ENCODE data around the gene MUC2.

Gene MUC2

DNA sequence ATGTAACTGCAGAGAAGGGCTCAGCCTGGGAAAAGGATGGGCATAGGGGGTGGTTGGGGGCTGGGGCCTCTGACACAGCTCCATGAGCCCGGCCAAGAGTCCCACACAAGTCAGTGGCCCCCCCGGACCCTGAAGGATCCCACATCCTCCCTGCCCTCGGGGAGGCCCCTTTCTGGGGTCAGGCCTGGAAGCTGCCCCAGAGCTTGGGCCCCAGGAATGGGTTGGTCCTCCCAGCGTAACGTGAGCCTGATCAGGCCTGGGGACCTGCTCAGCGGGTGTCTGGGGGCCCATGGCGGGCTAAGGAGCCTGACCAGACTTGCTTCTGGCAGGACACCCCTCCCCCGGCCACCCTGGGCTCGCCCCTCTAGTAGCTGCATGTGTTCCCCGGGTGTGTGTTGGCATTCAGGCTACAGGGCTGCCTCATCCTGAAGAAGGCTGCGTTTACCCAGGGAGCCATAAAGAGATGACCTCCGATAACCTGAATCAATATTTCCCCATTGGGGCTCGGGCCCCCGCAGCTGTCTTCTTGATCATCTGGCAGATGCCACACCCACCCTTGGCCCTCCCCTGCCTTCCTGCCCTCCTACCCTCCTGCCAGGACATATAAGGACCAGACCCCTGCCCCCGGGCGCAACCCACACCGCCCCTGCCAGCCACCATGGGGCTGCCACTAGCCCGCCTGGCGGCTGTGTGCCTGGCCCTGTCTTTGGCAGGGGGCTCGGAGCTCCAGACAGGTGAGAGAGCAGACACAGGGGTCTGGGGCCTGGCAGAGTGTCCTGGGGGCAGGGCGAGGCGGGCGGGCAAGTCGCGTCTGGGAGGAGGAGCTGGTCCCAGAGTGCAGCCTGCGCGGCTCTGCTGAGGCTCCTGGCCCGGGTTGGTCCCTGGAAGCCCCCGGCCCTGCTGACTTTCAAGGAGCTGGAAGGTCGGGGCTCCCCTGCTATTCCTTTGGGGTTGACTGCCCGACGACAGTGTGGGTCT is at the start of gene MUC2:
MUC2 (plus strand) TSS at position 631 of the 978 bp plus-strand sequence.
- no peak for DNase-seq

DNA sequence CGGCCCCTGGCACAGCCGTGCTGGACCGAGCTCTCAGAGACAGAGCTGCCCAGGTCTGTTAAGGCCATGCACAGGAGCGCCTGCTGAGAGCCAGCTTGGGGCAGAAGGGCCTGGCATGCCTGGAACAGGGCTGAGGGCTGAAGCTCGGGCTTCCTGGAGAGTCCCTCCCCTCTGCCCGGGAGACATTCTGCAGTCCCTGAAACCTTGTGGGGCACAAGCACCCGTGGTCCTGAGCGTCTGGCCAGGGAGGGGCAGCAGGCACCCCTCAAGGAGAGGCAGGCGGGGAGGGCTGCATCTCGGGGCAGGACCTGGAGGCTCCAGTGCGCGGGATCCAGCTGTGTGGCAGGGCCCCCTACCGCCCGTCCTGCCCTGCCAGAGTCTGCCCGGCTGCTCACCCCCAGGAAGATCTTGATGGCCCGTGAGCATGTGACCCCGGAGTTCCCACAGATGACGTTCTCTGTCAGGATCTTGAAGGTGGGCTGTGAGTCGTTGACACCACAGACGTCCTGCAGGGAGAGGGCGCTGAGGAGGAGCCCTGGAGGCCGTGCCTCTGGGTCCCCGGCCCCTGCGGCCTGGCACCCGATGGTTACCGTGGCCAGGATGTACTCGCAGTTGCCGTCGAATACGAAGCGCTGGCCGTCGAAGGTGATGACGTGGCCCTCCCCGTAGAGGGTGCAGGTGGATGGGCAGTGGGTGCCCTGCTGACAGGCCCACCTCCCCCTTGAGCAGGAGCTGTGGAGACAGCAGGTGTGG is 49.1 kb upstream of the MUC2 start:
- DNase-seq = no peak

DNA sequence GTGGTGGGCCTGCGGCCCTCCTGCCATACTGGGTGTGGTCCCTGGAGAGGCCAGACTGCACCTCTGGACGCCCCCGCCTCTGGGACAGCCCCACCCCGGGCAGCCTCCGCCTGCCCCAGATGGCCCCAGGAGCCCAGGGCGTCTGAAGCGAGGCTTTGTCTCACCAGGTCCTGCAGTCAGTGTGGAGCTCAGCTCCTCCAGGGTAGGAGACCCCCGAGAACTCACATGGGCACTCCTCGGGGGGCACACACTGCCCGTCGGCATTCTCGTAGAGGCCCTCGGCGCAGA is 48.6 kb upstream of the MUC2 start:
- DNase-seq = no peak

DNA sequence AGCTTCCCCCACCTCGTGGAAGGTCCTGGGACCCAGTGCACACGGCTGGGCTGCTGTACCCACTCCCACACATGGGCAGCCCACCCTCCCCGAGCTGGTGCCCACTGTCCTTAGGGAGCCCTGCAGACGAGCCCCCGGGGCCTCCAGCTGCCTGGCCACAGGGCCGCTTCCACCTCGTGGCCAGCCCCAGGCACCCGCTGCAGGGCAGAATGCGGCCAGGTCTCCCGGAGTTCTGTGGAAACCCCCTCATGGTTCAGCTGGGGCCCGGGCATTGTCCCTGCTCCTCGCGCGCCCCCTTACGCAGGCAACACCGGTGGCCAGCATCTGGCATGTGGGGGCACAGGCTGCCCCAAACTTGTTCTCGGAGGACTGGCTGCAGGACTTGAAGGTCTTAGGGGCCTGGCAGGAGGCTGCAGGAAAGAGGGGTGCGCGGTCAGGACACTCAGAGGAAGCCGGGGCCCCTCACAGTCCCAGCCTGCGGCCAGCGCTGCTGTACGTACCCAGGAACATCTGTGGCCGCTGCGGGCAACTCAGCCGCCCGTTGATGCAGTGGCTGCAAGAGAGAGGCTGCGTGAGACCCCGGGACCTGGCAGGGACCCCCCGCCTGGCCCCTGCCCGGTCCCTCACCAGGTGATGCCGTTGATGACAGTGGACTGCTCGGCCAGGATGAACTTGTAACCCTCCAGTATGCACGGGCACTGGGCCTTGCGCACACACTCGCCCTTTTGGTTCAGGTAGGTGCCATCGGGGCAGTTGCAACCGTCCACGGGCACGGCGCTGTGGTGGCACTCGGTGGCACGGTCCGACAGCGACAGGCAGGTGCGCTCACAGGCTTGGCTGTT is 47.8 kb upstream of the MUC2 start:
- DNase-seq = no peak

DNA sequence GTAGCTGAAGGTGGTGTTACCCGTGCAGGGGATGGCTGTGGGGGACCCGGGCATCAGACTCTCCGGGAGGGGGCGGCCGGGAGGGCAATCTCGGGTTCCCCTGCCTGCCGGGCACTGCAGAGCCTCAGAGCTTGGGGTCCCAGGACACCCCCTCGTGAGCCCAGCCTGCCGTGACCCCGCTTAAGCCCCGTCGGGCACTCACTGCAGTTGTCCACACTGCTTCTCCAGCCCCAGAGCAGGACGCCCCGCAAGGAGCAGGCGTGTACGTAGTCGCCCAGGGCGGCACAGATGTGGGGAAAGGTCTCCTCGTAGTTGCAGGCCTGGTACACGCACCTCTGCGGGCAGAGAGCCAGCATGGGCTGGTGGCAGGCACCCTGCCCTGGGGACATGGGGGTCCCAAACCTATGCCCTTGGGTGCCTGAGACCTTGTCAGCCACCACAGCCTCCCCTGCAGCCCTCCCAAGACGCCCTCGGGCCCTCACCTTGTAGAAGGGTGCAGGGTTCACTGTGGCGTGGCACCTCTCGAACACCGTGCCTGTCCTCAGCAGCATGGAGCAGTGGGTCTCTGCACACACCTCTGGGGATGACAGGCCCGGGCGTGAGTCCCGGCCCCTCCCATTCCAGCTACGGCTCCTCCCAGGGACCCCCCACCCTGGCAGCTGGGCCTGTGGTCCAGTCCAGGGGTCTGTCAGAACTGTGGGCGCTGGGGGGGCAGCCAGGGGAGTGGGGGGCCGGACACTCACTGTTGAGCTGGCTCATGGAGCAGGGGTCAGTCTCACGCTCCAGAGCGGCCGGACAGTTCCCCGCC is 47.0 kb upstream of the MUC2 start:
- DNase-seq = no peak

DNA sequence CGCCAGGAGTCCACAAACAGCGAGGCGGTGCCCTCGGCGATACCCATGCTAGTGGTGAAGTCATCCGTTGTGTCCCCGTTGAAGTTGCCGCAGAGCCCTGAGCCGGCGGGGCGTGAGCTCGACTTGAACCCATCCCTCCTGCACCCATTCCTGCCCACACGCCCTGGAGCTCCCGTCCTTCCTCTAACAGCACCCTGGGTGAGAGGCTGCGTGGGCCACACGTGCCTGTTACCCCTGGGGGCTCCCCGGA is 46.5 kb upstream of the MUC2 start:
- no peak for DNase-seq

DNA sequence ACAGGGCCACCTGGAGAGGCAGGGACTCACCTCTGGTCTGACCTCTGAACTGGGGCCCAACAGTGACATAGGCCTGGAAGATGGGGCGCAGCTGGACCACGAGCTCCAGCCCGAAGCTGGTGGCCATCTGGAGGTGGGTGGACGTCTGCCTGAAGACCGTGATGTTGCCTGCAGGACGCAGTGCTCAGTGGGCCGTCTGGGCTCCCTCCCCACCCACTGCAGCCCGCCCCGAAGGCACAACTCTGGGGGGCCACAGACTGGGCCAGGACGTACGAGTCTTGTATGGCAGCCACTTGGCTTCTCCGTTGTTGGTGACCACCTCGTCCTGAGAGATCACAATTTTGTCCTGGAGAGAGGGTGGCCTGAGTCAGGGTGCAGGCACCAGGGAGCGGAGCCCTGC is 46.1 kb upstream of the MUC2 start:
- DNase-seq = no peak

DNA sequence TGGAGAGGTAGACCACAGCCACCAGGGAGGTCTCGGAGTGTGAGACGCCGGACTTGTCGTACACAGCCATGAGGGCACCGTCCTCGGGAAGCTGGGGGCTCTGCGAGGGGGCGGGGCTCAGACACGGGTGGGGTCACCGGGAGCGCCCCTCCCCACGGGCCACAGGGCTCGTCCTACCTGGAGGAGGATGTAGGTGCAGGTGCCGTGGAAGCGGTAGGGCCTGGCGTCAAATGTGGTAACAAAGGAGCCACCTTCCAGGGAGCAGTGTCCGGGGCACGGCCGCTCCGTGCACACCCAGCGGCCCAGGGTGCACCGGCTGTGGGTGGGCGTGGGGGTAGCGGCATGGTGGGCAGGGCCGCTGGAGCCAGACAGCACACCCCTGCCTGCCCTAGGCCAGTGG is 45.6 kb upstream of the MUC2 start:
- no peak for DNase-seq

DNA sequence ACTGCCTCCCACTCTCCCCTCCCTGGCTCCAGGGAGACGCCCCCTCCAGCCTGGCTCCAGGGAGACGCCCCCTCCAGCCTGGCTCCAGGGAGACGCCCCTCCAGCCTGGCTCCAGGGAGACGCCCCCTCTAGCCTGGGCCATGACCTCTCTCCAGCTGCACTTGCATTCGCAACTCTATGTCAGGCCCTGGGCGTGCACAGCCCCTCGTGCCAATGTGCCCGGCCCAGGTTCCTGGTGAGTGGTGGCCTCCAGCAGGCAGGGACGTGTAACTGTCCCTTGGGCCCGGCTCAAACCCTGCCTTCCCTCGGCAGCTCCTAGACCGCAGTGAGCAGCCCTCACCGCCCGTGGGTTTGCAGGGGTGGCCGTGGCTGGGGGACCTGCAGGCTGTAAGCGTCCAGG is 45.0 kb upstream of the MUC2 start:
- DNase-seq = no peak

DNA sequence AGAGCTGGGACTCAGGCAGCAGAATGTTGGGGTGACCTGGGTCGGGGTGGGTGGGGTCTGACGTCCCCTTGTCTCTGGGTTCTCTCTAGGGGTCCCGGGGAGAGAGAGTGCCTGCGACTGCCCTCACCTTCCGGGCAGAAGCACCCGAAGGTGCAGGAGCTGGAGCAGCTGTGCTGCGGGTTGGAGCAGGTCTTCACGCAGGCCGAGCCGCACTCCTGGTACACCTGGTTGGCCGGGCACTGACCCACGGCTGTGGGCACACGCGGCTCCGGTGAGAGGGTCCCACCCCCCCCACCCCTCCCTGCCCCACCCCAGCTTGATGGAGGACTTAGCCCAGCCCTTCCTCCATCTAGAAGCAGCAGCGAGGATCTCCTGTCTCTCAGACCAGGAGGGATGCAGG is 44.6 kb upstream of the MUC2 start:
- DNase-seq = no peak

DNA sequence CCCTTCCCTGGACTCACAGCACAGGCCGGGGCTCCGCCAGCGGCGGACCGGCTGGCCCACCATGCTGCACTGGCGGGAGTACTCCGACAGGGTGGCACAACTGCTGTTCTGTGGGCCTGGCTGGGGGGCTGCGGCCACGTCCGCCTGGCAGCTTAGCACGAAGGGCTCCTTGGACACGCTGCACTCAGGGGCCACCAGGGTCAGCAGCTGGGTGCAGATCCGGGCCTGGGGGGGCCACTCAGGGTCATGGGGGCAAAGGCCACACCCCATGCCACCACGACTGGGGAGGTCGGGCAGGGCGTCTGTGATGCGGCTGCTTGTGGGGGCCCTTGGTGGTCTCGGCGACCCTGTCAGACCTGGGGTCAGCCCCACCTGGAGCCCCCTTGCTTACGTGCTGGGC is 44.1 kb upstream of the MUC2 start:
- no peak for DNase-seq

DNA sequence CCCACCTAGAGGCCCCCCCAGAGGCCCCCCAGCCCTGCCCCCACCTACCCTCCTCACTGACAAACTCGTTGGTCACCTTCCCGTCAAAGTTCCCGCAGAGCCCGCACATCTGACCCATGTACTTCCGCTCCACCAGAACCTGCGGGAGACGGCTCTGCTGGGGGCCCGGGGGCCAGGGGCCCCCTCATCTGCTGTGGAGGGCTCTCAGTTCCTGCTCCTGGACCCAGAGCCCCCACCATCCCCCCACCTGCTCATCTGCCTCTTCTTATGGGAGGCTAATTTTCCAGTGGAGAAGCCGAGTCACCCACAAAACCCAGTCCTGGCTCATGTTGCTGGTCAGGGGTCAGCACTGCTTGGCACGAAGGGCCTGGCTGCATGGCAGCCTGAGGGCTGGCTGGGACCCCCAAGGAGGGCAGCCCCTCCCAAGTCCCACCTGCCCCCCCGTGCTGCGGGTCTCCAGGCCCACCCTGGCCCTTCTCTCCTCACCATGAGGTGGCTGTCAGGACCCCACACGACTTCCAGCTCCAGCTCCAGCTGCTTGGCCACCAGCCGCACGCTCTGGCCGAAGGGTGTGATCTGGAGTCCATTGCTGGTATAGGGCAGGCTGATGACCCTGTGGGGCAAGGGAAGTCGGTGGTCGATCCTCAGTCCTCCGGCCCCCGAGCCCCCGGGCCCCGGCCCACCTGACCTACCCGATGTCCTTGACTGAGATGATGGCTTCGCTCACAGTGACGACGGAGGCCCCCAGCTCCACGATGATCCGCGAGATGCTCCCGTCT is 43.4 kb upstream of the MUC2 start:
- DNase-seq = no peak

DNA sequence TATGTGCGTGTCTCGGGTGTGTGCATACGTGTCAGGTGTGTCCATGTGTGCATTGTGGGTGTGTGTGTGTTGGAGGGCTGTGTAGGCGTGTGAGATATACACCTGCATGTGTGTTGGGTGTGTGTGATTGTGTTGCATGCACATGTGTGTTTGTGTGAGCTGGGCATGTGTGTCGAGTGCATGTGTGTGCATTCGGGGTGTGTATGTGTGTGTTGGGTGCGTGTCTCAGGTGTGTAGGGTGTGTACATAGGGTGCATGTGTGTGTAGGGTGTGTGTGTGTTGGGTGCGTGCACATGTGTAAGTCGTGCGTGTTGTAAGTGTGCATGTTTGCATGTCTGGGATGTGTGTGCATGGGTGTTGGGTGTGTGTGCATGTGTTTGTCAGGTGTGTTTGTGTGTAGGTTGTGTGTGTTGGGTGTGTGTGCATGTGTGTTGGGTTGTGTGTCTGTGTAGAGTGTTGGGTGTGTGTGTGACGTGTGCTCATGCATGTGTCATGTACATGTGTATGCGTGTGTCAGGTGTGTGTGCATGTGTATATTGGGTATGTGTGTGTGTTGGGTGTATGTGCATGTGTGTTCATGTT is 42.3 kb upstream of the MUC2 start:
- DNase-seq = no peak

DNA sequence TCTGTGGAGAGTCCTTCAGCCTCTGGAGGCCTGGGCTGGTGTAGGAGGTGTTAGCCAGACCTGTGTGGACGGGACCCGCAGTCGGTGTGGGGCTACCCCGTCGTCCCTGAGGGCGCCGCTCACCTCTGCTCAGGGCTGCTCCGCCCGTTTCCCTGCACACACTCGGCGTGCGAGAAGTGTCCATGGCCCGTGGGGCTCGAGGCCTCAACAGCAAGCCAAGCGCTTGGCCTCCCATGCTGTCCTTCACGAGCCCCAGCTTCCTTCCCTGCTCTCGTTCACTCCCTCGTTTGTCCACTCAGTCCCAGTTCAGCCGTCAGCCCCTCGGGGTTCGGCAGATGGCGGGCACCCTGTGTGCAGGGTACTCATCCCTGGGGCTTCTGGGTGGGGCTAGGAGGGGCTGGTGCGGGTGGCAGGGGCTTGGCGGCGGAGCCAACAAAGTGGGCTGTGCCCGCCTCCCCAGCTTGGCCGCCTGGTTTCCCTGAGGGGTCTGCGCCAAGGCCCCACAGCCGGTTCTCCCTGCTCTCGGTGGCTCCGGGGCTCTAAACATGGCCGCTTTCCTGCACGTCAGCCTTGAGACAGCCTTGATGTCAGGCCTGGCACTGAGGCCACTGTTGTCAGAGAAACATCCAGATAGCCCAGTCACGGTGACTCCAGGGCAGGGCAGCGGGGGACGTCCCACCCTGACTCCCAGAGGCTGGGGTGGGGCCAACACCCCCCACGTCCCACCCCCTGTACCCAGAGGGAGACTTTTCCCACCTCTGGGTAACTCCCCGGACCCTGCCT is 41.5 kb upstream of the MUC2 start:
- no peak for DNase-seq

DNA sequence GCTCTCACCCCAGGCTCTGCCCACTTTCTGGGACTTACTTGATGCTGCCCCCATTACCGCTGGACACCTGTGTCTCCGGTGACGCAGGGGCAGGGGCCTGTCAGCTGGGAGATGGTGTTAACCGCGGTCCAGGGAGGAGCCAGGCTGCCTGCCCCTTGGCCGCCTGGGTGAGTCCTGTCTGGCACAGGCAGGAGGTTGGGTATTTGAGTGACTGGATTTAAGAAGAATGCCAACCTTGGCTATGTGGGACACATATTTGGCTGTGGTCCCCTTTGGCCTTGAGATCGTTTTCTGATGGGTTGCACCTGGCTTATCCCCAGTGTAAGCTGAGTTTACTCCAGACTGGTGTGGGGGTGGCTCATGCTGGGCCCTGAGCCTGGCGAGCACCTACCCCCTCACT is 40.7 kb upstream of the MUC2 start:
- no peak for DNase-seq

DNA sequence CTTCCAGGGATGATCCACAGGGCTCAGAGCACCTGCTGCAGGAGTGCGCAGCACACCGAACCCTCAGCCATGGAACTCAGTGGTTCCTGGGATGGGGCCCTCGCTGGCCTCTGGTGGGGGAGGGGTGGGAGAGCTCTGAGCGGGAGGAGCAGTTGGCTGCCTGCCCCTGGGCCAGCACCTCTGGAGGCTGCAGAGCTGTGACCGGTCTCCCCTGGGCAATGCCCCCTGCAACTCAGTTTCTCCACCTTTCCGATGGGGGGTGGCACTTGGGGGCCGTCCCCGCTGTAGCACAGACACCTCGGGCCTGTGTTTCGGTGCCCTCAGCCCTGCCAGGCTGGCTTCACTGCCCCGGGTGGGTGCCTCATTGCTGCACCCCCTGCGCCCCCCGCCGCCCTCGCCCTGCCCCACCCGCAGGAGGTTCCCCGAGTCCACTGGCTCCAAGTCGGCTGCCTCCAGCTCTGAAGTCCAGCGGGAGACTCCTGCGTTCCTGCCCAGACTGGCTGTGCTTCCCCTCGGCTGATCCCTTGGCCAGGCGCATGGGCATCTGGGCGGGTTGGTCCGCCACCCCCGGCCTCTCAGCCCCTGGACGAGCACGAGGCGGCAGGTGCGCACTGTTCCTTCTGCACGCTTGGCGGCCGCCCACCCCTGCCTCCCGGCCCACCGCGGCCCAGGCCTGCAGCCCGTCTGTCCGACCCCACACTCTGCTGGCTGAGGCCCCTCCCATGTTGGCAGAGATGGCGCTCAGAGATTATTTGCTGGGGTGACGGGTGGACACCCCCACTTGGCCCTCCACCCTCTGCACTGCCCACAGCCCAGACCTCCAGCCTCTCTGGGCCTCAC is 40.0 kb upstream of the MUC2 start:
- no peak for DNase-seq

DNA sequence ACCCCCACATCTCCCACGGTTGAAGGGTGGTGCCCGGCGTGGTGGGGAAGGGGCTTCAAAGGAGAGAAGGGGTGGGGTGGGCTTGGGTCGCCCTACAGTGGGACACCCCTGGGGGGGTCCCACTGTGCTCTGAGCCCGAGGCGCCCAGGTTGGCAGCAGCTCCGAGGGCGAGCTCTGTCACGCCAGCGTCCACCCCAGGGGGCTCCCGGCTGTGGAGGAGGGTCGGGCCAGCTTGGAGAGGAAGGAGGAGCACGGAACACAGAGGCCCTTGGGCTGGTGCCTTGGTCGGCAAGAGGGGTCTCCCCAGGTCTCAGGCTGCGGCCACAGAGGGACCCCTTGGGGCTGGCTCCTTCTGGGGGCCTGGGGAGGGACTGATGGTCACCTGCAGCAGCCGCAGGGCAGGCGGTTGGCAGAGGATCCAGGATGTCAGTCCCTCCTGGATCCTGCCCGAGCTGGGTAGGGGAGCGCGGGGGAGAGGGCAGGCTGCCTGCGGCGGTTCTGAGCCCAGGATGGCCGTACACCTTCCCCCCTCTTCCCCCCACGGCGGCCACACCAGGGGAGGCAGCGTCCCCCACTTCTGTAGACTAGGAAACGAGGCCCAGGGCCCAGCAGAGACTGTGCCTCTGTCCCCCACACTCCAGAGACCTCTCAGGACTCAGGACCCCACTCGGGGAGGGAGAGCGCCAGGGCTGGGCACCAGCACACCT is 38.9 kb upstream of the MUC2 start:
- no peak for DNase-seq

DNA sequence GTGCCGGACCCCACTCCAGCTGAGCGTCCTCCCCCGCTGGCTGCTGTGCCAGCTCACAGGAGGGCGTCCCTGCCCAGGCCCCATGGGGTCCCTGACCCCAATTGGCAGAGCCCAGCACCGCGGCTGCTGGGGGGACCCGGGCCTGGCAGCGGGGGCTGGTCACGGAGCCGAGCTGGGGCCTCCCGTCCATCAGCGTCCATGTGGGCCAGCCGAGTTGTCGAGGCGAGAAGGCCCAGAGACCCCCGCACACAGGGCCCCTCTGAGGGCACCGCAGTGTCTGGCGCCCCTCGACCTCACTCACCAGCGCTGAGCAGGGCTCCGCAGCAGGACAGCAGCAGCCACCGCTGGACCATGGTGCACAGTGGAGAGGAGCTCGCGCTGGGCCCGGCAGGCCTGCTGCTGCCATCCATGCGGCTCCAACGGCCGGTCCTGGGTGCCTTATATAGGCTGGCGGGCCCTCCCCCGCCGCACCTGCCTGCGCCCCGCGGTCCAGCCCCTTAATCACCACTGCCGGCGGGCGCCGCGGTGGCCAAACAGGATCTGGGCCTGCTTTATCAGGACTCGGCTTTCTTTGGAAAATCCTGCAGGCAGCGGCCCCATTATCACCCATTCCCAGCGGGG is 38.3 kb upstream of the MUC2 start, which contains the start of gene MUC6:
MUC6 (minus strand) TSS at position 416 of the 621 bp plus-strand sequence; CDS start at position 353, 63 bp downstream.
- no peak for DNase-seq

DNA sequence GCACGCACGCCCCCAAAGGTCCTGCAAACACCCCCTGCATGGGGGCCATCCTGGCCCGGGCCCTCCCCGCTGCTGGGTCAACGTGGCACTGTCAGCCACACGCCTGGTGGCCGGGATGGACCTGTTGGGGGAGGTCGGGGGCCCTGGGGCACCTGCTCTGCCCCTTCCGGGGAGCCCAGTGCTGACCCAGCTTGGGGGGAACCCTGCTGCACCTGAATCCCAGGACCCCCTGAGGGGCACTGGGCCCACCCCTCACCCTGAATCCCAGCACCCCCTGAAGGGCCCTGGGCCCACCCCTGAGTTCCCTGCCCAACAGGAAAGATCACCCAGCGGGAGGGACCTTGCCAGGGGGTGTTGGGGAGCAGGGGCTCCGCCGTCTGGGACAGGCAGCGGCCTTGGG is 37.7 kb upstream of the MUC2 start:
- DNase-seq = no peak
